HL-60/S4 treated with phorbol 12-myristate 13-acetate at 8.2 ng/mL for 4 days and 3 days (cell line): Measurements from ENCODE around the gene SGSH.

Source experiments
- in situ Hi-C: fragments of 300-500 bp; cut with MboI; formaldehyde crosslinking; loops from 2 replicates; pipeline ENCODE4 v1.15.0; 2022; ENCODE audit warnings: low sequenced_read_pairs

The SGSH gene

DNA sequence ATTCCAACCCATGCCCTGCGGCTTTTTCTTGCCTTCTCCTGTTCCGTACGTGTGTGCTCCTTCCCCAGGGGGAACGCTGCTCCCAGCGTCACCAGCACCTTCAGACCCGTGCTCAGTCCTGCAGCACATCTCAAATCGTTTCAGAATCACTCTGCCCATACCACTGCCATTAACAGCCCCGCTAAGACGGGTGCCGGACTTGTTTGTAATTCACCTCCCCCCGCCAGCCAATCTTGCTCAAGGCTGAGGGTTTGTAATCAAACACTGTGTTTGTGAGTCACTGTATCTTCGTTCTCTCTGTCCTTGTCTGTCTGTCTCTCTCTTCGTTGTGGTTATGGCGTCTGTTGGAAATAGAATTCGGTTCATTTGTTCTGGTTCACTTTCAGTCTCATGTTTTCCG, 33.0 kb downstream of the SGSH start:
- in situ Hi-C loops, result no loop called here

DNA sequence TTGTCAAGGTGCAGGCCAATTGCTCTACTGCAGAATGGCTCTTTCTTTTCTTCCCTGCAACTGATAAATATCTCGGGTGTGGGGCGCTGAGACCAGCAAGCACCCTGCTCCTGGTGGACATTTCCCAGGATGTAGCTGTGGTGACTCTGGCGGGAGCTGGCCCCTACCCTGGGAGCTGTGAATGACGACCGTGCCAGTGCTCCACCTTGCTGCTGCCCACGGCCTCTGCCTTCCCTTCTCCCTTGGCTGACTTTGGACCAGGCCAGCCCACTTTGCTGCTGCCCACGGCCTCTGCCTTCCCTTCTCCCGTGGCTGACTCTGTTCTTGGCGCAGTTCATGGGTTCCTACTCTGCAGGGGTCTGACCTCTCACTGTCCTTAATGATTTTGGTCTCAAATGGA, 34.2 kb downstream of the SGSH start:
- in situ Hi-C loops, result no loop called here

DNA sequence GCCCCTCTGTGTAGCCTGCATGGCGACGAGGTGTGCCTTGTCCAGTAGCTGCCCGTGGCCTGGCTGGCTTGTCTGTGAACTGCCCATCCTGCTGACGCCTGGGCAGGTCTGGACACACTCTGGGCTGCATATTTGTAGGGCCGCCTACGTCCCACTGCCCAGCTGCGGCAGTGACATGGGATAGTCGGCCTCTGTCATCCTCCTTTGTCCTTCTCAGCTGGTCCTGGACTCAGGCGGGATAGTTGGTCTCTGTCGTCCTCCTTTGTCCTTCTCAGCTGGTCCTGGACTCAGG, 35.8 kb downstream of the SGSH start:
- in situ Hi-C loops, result no loop called here

DNA sequence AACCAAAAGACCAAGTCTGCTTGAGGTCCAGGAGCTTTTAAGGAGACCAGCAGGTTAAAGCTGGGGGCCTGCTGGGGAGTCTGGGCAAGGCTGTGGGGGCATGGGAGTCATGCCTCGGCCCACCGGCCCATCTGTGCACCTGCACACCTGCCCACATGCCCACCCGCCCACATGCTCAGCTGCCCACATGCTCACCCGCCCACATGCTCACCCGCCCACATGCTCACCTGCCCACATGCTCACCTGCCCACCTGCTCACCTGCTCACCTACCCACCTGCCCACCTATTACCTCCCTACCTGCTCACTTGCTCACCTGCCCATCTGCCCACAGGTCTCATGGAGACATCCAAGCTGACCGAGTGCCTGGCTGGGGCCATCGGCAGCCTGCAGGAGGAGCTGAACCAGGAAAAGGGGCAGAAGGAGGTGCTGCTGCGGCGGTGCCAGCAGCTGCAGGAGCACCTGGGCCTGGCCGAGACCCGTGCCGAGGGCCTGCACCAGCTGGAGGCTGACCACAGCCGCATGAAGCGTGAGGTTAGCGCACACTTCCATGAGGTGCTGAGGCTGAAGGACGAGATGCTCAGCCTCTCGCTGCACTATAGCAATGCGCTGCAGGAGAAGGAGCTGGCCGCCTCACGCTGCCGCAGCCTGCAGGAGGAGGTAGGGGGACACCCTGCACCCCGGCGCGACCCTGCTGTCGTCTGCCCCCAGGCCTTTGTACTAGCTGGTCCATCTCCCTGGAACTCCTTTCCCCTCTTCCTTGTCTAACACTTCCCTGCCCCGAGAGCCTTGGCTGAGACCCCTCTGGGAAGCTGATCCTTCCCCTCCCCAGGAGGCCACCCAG, 36.3 kb downstream of the SGSH start:
- in situ Hi-C loops, result no loop called here

DNA sequence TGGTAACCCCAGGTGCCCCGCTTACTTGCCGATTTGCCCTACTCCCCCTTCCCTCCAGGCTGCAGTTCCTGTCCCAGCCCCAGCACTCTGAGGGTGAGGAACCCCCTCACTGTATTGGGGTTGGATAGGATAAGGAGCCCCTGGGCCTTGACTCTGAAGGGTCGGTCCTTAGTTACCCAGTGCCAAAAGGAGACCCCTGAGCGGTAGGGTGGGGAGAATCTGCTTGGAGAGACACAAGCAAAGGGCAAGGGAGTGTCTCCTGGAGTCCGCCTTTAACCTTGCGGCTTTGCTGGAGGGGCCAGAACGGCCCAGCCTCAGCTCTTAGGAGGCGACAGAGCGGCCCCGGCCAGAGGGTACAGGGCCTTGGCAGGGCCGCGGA, 37.3 kb downstream of the SGSH start:
- in situ Hi-C loops, result no loop called here

DNA sequence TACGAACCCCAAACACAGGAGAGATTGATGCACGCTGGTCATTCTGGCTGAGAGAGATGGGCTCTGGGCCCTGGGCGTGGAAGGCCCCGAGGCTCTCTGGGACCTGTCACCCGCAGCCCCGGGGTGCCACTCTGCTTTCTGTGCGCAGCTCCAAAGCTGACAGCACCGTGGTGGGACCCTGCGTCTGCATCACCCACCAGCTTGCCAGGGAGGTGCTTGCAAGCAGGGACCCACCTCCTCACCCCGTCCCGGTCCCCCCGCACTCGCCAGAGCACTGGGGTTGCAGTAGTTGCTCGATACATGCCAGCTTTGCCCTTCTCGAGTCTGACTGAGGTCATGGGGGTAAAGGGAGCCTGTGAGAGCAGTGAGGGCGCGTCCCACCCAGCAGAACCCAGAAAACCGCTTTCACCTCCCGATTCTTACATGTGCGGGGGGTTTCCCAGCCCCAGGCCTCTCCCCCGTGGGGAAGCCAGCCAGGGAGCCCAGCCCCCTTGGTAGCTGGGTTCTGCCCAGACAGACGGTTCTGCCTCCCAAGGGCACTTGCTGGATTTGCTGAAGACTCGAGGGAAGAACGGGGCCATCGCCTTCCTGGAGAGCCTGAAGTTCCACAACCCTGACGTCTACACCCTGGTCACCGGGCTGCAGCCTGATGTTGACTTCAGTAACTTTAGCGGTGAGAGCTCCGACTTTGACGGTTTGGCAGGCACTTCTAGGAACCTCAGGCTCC, 37.9 kb downstream of the SGSH start:
- in situ Hi-C loops, result no loop called here

DNA sequence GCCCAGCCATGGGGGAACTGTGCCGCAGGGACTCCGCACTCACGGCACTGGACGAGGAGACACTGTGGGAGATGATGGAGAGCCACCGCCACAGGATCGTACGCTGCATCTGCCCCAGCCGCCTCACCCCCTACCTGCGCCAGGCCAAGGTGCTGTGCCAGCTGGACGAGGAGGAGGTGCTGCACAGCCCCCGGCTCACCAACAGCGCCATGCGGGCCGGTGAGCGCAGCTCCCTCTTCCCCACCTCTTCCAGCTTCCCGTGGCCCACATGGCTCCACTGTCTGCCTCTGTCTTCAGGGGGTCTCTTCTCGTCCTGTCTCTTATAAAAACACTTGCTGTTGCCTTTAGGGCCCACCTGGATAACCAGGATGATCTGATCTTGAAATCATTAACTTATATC, 38.7 kb downstream of the SGSH start:
- in situ Hi-C loops, result no loop called here

DNA sequence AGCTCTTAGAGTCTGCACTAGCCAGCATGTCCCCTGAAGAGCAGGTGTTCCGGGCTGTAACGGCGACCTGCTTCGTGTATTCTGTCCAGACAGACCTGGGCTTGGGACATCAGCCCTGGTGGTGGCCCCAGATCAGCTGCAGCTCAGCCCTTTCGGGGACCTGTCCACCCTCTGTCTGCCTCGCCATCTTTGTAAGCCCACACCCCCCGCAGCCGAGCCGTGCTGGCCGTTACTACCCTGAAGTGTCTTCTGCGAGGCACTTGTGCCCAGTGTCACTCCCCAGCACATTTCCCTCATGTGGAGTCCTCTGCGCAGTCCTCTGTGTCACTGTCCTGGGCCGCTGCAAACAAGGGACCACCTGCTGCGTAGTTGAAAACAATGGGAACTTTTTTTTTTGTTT, 39.9 kb downstream of the SGSH start:
- in situ Hi-C loops, result no loop called here

DNA sequence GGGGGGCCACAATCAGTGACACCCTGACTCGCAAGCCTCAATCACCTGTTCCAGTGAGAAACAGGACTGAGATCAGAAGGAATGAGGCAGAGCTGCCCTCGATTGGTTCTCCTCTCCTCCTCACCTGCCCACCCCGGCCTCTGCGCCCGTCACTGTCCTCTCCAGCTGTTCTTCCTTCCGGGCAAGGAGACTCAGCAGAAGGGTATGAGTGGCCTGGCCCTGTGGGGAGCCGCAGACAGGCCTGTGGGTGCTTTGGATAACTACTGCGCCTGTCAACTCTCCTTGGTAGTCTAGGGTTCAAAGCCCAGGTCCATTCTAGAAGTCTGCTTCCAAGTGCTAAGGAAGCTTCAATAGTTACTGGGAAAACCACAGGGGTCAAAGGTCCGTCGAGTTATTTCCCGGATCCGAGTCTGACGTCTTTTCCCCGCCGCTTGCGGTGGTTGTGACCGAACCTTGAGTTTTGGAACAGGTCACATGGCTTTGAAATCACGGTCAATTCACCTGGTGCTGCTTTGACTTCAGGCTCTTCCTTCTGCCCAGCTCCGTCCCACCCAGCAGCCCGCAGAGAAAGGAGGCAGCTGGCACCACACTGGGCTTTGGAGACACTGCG, 42.0 kb downstream of the SGSH start:
- in situ Hi-C loops, result no loop called here

DNA sequence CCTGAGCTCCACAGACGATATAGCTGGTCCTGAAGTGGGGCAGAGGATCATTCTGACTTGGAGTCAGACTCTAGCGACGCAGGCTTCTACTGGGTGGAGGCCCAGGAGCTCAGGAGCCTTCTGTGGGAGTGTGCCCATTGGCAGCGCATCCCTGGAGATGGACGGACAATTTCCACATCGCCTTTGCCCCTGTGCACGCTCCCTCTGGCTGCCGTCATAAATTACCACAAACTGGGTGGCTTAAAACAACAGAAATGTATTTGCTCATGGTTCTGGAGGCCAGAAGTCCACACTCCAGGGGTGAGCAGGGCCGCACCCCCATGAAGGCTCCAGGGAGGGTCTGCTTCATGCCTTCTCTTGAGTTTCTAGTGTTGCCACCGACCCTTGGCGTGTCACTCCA, 43.4 kb downstream of the SGSH start:
- in situ Hi-C loops, result no loop called here

DNA sequence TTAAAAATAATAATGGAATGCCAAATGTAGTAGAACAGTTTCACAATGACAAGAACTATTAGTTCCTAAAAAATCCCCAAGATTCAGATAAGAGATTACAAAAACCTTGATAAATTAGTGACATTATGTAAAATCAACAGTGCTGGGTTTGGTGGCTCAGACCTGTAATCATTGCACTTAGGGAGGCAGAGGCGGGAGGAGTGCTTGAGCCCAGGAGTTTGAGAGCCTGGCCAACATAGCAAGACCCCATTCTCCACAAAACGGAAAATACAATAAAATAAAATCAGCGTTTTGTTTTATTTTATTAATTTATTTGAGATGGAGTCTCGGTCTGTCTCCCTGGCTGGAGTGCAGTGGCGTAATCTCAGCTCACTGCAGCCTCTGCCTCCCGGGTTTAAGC, 46.2 kb downstream of the SGSH start:
- in situ Hi-C loops, result no loop called here

DNA sequence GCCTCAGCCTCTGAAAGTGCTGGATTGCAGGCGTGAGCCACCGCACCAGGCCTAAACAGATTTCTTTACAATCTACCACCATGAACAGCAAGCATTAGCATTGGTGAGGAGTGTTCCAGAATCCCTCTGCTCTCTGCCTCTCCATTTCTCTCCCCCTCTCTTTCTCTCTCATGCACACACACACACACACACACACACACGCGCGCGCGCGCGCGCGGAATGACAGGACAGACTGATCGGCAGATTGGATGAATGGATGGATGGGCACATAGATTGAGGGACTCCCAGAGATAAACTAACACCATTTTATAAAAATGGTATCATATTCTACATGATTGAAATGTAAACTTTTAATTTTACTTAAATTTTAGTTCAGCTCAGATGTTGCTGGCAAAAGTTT, 47.0 kb downstream of the SGSH start:
- in situ Hi-C loops, result no loop called here

DNA sequence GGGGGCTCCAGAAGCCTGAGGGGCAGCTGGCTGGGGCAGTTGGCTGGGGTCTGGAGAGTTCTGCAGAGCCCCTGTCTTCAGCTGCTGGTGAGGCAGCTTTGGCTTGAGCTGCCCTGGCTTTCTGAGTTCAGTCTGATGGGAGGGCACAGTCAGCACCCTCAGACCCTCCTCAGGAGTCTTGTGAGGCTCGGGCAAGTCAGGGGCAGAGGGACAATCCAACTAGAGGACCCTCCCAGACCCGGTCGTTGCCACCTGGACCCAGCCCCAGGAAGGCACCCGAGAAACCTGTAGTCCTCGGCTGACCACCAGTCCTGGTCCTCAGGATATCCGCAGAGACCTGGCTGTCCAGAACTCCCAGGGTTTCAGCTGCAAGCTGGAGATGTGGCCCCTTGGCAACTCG, 48.5 kb downstream of the SGSH start:
- in situ Hi-C loops, result no loop called here

DNA sequence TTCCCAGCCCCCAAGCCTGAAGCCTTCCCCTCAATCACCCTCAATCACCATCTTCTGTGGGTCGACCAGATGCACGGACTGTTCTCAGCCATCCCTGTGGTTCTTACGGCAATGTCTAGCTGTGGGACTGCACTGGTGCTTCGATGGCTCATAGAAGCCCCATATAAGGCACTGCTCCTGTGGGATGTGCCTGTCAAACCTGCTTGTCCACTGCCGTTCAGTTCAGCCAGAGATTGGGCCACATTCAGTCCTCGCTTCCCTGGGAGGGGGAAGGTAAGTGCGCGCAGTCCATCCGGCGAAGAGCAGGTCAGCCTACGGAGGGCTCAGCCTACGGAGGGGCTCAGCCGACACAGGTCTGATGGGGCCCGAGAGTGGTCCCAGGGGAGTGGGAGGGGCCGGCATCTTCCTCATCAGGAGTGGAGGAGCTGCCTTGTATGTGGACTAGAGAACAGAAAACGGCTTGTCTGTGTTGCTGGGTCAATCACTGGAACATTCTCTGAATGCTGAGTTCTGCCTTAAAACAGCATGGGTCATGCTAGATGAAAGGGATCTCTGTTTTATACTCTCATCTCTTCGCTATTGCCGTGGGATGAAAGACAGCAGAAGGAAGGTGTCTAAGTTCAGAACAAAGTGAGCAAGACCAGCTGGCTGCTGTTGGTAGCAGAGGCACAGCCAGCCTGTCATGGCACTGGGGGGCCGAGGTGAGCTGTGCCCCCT, 50.2 kb downstream of the SGSH start, which contains the start of gene CARD14:
Gene CARD14 (plus strand): TSS at position 247 of the 717 bp plus-strand sequence. CDS start 11,409 bp downstream, outside the sequence.
- in situ Hi-C loops, result no loop called here

DNA sequence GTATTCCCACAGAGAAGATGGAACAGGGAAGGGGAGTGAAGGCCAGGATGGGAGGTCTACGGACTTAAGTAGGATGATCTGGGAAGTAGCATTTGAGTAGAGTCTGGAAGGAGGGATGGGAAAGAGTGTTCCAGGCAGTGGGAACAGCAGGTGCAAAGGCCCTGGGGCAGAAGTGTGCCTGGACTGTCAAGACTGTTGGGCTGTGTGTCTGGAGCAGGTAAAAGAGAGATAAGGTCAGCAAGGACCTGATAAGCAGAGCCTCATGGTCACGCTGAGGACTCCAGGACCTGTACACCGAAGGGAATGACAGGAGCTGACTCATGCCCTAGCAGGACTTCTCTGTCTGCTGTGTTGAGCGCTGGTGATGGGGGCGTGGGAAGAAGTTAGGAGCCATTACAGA, 51.0 kb downstream of the SGSH start:
- in situ Hi-C loops, result no loop called here

DNA sequence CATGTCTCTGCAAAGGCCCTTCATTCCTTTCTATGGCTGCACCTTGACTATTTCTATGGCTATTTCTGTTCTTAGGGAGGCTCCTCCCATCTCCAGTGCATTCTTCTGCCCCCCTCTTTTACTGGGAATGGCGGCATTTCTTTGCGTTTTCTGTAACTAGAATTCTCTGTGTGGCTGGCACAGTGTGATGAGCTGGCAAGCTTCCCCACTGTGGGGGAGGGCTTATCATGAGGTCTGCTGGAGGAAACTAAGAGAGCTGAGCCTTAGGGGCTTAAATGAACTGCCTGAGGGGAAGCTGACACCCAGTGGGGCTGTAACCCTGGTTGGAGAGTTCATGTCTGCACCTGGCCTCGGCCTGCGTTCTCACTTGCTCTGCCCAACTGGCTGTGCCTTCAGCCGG, 51.8 kb downstream of the SGSH start:
- in situ Hi-C loops, result no loop called here

DNA sequence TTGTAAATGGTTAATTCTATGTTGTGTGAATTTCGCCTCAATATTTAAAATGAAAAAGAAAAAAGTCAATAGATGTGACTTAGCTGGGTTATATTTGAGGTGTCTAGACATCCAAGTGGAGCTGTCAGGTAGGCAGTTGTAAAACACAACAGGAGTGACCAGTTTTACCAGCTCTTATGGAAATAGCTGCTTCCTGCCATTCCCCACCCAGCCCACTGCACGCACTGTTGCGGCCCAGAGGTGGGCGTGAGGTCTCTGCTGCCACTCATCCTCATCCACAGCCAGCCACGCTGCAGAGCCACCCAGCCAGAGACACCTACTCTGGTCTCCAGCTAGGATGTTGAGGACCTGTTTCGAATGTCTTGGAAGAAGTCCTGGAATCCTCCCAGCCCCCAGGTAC, 53.7 kb downstream of the SGSH start:
- in situ Hi-C loops, result no loop called here

DNA sequence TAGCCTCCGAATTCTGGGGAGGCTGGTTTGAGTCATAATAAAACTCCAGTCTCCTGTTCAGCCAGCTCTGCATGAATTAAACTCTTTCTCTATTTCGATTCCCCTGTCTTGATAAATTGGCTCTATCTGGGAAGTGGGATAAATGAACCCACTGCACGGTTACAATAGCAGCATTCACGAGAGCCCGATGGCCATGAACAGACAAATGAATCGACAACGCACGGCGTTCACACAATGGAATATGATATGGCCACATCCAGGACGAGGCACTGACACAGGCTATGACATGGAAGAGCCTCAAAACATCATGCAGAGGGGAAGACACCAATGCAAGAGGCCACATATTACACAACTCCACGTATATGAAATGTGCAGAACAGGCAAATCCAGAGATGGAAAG, 55.9 kb downstream of the SGSH start:
- in situ Hi-C loops, result no loop called here

DNA sequence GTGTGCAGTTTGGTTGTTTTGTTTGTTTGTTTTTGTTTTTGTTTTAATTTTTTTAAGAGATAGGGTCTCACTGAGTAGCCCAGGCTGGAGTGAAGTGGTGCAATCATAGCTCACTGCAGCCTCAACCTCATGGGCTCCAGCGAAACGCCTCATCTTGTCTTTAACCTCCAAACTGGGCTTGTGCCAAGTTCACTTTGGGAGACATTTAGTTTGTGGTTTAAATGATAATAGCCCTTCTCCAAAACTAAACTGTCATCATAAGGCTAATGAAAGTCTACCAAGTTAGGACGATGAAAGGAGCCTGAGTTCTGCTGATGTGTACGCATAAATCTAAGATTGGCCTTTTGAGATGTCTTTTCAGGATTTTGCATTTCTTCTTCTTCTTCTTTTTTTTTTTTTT, 56.8 kb downstream of the SGSH start:
- in situ Hi-C loops, result no loop called here

DNA sequence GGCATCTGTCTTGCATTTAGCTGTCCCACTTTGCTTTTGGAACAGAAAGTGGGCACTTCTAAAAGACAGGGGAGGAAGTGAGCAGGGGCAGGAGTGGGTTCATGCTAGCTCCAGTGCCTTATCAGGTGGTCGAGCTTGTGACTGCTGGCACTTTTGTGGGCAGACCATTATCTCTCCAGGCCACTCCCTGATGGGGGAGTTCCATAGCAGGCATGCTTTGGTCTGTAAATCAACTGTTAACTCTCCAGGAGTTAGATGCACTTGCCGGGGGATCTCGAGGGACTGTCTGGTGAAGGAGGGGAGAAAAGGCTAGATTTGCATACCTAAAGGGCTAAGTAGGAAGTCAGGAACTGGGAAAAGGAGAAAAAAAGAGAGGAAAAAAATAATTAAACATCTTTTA, 59.6 kb downstream of the SGSH start:
- in situ Hi-C loops, result no loop called here
